GM23338 (cell line): Measurements from ENCODE around the gene TTC39B. TPM values are rescaled to one million over a fixed set of nuclear protein-coding genes. Genes with fewer than 3 reads are reported as not detected.
A peak's percentile ranks its signal among the peaks of the same experiment; 100 is the strongest.

Source experiments
- ATAC-seq: fragments of 200-7000 bp; cut with Tn5 transposase; 3 replicates; pipeline ENCODE4 v1.9.1; 2020
- DNase-seq: peaks from one replicate; pipeline ENCODE4 v3.0.0-alpha.2; 2015; ENCODE audit warnings: low spot score
- H2AFZ ChIP-seq: fragments of 200-600 bp; sonication (generic); 2 replicates; pipeline ENCODE4 v1.8.0; 2016; ENCODE audit warnings: antibody characterized with exemption, mild to moderate bottlenecking, moderate library complexity
- H3F3A ChIP-seq: fragments of 200-600 bp; sonication (generic); replicated peaks from 2 replicates; pipeline ENCODE4 v1.8.0; 2017; ENCODE audit warnings: antibody characterized with exemption, mixed run types, low read depth
- H3K27ac ChIP-seq: fragments of 200-600 bp; sonication (generic); 2 replicates; pipeline ENCODE4 v1.6.1; 2016; ENCODE audit warnings: low read depth
- H3K27me3 ChIP-seq: fragments of 200-600 bp; sonication (generic); 2 replicates; pipeline ENCODE4 v1.8.0; 2016; ENCODE audit warnings: mild to moderate bottlenecking, mixed run types, moderate library complexity; ENCODE audit not compliant: insufficient read depth
- H3K36me3 ChIP-seq: fragments of 200-600 bp; sonication (generic); 2 replicates; pipeline ENCODE4 v1.8.0; 2016; ENCODE audit warnings: mild to moderate bottlenecking; ENCODE audit not compliant: insufficient read depth
- H3K4me1 ChIP-seq: fragments of 200-600 bp; sonication (generic); 2 replicates; pipeline ENCODE4 v1.8.0; 2016; ENCODE audit warnings: mild to moderate bottlenecking, moderate library complexity; ENCODE audit not compliant: insufficient read depth
- H3K4me2 ChIP-seq: fragments of 200-600 bp; sonication (generic); 2 replicates; pipeline ENCODE4 v1.7.1; 2017; ENCODE audit warnings: mixed run types
- H3K4me3 ChIP-seq: fragments of 200-600 bp; sonication (generic); 2 replicates; pipeline ENCODE4 v1.6.1; 2016; ENCODE audit warnings: mixed run types
- H3K79me2 ChIP-seq: fragments of 200-600 bp; sonication (generic); replicated peaks from 2 replicates; pipeline ENCODE4 v1.8.0; 2017; ENCODE audit warnings: mild to moderate bottlenecking; ENCODE audit not compliant: insufficient read depth
- H3K9me2 ChIP-seq: fragments of 200-600 bp; sonication (generic); 2 replicates; pipeline ENCODE4 v1.8.0; 2017; ENCODE audit not compliant: insufficient read depth
- H4K20me1 ChIP-seq: fragments of 200-600 bp; sonication (generic); replicated peaks from 2 replicates; pipeline ENCODE4 v1.8.0; 2017; ENCODE audit warnings: mild to moderate bottlenecking; ENCODE audit not compliant: insufficient read depth
- H3K27ac Mint-ChIP-seq: 2 replicates; pipeline ENCODE4 v1.8.0; 2020; ENCODE audit warnings: inconsistent platforms, mild to moderate bottlenecking, moderate library complexity, mixed read lengths
- H3K27me3 Mint-ChIP-seq: 3 replicates; pipeline ENCODE4 v1.8.0; 2022; ENCODE audit warnings: low read depth, mild to moderate bottlenecking, moderate library complexity, mixed read lengths, inconsistent platforms; ENCODE audit not compliant: insufficient read depth, poor library complexity
- H3K36me3 Mint-ChIP-seq: 3 replicates; pipeline ENCODE4 v1.8.0; 2021; ENCODE audit warnings: low read depth, mild to moderate bottlenecking, inconsistent platforms, moderate library complexity, mixed read lengths
- H3K4me1 Mint-ChIP-seq: 3 replicates; pipeline ENCODE4 v1.8.0; 2020; ENCODE audit warnings: mild to moderate bottlenecking, inconsistent platforms, mixed read lengths
- H3K4me3 Mint-ChIP-seq: 3 replicates; pipeline ENCODE4 v1.8.0; 2021; ENCODE audit warnings: moderate library complexity, mild to moderate bottlenecking, inconsistent platforms, mixed read lengths
- H3K9me3 Mint-ChIP-seq: 3 replicates; pipeline ENCODE4 v1.8.0; 2020; ENCODE audit warnings: moderate library complexity, mild to moderate bottlenecking, inconsistent platforms, mixed read lengths
- ETS1 ChIP-seq: IDR thresholded peaks from 2 replicates; pipeline ENCODE4 v1.6.1; 2016; ENCODE audit warnings: antibody characterized with exemption
- EZH2phosphoT487 ChIP-seq: fragments of 200-600 bp; sonication (generic); IDR thresholded peaks from one replicate; pipeline ENCODE4 v1.8.1; 2018; ENCODE audit warnings: antibody characterized with exemption; ENCODE audit not compliant: unreplicated experiment
- NANOG ChIP-seq: IDR thresholded peaks from 2 replicates; pipeline ENCODE4 v1.6.1; 2016; ENCODE audit warnings: antibody characterized with exemption, borderline replicate concordance
- polyA plus RNA-seq: library from polyadenylated mRNA; unstranded; fragments of >200 nt; fragmentation: Nextera tagmentation; extraction: Ambion mirVana; gene quantifications from 2 replicates; pipeline ENCODE4 v1.2.1, GENCODE V29; 2016
- total RNA-seq: library from RNA; depleted of rRNA; stranded (reverse); fragments of >200 nt; shearing (Covaris generic); gene quantifications from 2 replicates; pipeline ENCODE4 v1.2.3, GENCODE V29; 2014
- TF ChIP-seq, protein P1 (sequence below): IDR thresholded peaks from one replicate; pipeline ENCODE4 v1.6.1; 2018; ENCODE audit warnings: antibody characterized with exemption; ENCODE audit not compliant: unreplicated experiment
- TF ChIP-seq, protein P2 (sequence below): fragments of 250-450 bp; sonication (Bioruptor Pico); IDR thresholded peaks from 2 replicates; pipeline ENCODE4 v1.5.0; 2020; ENCODE audit warnings: mild to moderate bottlenecking, moderate library complexity

Gene TTC39B
- total and polyA plus RNA-seq, 2 experiments from 2014 or later: 2.8 to 11.1 TPM

- peaks cover 11% of the 10 kb centered on the region for H3K27me3 Mint-ChIP-seq
- no peaks in the 10 kb centered on the region for H3K36me3 Mint-ChIP-seq
- Histone ChIP-seq H3K9me2 (peaks cover 17% of the 10 kb centered on the region; the same call in 1 of the 2 replicates), H3K4me3 (no peak overlapping the region), H3K79me2 (no peaks in the 10 kb centered on the region), H3K27me3 (no peaks in the 10 kb centered on the region), H3K4me1 (peaks cover 9% of the 10 kb centered on the region; the same call in 1 of the 2 replicates), H4K20me1 (no peaks in the 10 kb centered on the region), H3K36me3 (no peaks in the 10 kb centered on the region), H3K4me2 (peak overlapping the region; percentile 2; the same call in 1 of the 2 replicates), H3F3A (no peaks in the 10 kb centered on the region), H2AFZ (peak overlapping the region; percentile 56), H3K27ac (no peak overlapping the region)
- ATAC-seq: peak; percentile 59
- 0 out of 3 replicates have a peak overlapping the region, but pooled peaks have one; percentile 7 for H3K4me3 Mint-ChIP-seq
- H3K4me1 Mint-ChIP-seq: peaks cover 23% of the 10 kb centered on the region
- TF ChIP-seq EZH2phosphoT487 (no peak), NANOG (no peak), ETS1 (no peak)
- TF ChIP-seq, protein P1, sequence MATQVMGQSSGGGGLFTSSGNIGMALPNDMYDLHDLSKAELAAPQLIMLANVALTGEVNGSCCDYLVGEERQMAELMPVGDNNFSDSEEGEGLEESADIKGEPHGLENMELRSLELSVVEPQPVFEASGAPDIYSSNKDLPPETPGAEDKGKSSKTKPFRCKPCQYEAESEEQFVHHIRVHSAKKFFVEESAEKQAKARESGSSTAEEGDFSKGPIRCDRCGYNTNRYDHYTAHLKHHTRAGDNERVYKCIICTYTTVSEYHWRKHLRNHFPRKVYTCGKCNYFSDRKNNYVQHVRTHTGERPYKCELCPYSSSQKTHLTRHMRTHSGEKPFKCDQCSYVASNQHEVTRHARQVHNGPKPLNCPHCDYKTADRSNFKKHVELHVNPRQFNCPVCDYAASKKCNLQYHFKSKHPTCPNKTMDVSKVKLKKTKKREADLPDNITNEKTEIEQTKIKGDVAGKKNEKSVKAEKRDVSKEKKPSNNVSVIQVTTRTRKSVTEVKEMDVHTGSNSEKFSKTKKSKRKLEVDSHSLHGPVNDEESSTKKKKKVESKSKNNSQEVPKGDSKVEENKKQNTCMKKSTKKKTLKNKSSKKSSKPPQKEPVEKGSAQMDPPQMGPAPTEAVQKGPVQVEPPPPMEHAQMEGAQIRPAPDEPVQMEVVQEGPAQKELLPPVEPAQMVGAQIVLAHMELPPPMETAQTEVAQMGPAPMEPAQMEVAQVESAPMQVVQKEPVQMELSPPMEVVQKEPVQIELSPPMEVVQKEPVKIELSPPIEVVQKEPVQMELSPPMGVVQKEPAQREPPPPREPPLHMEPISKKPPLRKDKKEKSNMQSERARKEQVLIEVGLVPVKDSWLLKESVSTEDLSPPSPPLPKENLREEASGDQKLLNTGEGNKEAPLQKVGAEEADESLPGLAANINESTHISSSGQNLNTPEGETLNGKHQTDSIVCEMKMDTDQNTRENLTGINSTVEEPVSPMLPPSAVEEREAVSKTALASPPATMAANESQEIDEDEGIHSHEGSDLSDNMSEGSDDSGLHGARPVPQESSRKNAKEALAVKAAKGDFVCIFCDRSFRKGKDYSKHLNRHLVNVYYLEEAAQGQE: no peak
- TF ChIP-seq, protein P2, sequence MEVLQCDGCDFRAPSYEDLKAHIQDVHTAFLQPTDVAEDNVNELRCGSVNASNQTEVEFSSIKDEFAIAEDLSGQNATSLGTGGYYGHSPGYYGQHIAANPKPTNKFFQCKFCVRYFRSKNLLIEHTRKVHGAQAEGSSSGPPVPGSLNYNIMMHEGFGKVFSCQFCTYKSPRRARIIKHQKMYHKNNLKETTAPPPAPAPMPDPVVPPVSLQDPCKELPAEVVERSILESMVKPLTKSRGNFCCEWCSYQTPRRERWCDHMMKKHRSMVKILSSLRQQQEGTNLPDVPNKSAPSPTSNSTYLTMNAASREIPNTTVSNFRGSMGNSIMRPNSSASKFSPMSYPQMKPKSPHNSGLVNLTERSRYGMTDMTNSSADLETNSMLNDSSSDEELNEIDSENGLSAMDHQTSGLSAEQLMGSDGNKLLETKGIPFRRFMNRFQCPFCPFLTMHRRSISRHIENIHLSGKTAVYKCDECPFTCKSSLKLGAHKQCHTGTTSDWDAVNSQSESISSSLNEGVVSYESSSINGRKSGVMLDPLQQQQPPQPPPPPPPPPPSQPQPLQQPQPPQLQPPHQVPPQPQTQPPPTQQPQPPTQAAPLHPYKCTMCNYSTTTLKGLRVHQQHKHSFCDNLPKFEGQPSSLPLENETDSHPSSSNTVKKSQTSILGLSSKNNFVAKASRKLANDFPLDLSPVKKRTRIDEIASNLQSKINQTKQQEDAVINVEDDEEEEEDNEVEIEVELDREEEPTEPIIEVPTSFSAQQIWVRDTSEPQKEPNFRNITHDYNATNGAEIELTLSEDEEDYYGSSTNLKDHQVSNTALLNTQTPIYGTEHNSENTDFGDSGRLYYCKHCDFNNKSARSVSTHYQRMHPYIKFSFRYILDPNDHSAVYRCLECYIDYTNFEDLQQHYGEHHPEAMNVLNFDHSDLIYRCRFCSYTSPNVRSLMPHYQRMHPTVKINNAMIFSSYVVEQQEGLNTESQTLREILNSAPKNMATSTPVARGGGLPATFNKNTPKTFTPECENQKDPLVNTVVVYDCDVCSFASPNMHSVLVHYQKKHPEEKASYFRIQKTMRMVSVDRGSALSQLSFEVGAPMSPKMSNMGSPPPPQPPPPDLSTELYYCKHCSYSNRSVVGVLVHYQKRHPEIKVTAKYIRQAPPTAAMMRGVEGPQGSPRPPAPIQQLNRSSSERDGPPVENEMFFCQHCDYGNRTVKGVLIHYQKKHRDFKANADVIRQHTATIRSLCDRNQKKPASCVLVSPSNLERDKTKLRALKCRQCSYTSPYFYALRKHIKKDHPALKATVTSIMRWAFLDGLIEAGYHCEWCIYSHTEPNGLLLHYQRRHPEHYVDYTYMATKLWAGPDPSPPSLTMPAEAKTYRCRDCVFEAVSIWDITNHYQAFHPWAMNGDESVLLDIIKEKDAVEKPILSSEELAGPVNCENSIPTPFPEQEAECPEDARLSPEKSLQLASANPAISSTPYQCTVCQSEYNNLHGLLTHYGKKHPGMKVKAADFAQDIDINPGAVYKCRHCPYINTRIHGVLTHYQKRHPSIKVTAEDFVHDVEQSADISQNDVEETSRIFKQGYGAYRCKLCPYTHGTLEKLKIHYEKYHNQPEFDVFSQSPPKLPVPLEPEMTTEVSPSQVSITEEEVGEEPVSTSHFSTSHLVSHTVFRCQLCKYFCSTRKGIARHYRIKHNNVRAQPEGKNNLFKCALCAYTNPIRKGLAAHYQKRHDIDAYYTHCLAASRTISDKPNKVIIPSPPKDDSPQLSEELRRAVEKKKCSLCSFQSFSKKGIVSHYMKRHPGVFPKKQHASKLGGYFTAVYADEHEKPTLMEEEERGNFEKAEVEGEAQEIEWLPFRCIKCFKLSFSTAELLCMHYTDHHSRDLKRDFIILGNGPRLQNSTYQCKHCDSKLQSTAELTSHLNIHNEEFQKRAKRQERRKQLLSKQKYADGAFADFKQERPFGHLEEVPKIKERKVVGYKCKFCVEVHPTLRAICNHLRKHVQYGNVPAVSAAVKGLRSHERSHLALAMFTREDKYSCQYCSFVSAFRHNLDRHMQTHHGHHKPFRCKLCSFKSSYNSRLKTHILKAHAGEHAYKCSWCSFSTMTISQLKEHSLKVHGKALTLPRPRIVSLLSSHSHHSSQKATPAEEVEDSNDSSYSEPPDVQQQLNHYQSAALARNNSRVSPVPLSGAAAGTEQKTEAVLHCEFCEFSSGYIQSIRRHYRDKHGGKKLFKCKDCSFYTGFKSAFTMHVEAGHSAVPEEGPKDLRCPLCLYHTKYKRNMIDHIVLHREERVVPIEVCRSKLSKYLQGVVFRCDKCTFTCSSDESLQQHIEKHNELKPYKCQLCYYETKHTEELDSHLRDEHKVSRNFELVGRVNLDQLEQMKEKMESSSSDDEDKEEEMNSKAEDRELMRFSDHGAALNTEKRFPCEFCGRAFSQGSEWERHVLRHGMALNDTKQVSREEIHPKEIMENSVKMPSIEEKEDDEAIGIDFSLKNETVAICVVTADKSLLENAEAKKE (CRISPR knock-in tag): 0 out of 2 replicates have a peak, but pooled peaks have one; percentile 36
- peak overlapping the region; percentile 66; the same call in 1 of the 2 replicates for H3K27ac Mint-ChIP-seq
- DNase-seq: no peak
- no peaks in the 10 kb centered on the region for H3K9me3 Mint-ChIP-seq
These were observed 191.3 kb downstream of the TTC39B start for GRCh38 chr9:15115702-15116101.
